Measurements from ENCODE around the gene TMIGD2.
"Not testable (repeated sequence)": the region's sequence is repeated elsewhere in the genome, so short reads cannot be mapped to it uniquely, and the experiment has no call there.

Gene TMIGD2

GRCh38 chr19:4302243-4302640, at the start of gene TMIGD2:
TSS of gene TMIGD2 (minus strand) at chr19:4302389. CDS start at chr19:4302385, 4 bp downstream.
- DNase-seq = peak; percentile 68

- no peak for DNase-seq
Measured at GRCh38 chr19:4350726-4351125, 48.5 kb upstream of the TMIGD2 start.

GRCh38 chr19:4350111-4350510, 47.9 kb upstream of the TMIGD2 start:
- DNase-seq = no peak

GRCh38 chr19:4349225-4349624, 47.0 kb upstream of the TMIGD2 start:
- DNase-seq = not testable (repeated sequence)

- DNase-seq = no peak
Measured at GRCh38 chr19:4347521-4347920, 45.3 kb upstream of the TMIGD2 start.

GRCh38 chr19:4346020-4346383, 43.8 kb upstream of the TMIGD2 start:
- no peak for DNase-seq

- DNase-seq = peak; percentile 54
Measured at GRCh38 chr19:4345342-4346019, 43.3 kb upstream of the TMIGD2 start.

- DNase-seq = peak; percentile 98
Measured at GRCh38 chr19:4343370-4344307, 41.5 kb upstream of the TMIGD2 start, which contains the start of gene MPND. TSS of gene MPND (plus strand) at chr19:4343562. CDS start at chr19:4343594, 32 bp downstream.

GRCh38 chr19:4342615-4343369, 40.6 kb upstream of the TMIGD2 start:
- DNase-seq = peak; percentile 94

GRCh38 chr19:4342314-4342614, 40.1 kb upstream of the TMIGD2 start:
- no peak for DNase-seq

GRCh38 chr19:4338441-4339355, 36.5 kb upstream of the TMIGD2 start, which contains the start of gene STAP2:
TSS of gene STAP2 (minus strand) at chr19:4338827. CDS start at chr19:4338753, 74 bp downstream.
- DNase-seq = peak; percentile 69

GRCh38 chr19:4337906-4338440, 35.8 kb upstream of the TMIGD2 start:
- DNase-seq = peak; percentile 70

- no peak for DNase-seq
Measured at GRCh38 chr19:4334929-4335570, 32.9 kb upstream of the TMIGD2 start.

GRCh38 chr19:4329858-4330257, 27.7 kb upstream of the TMIGD2 start:
- no peak for DNase-seq

- peak; percentile 82 for DNase-seq
Measured at GRCh38 chr19:4328991-4329681, 26.9 kb upstream of the TMIGD2 start.

GRCh38 chr19:4328243-4328990, 26.2 kb upstream of the TMIGD2 start:
- peak; percentile 98 for DNase-seq

GRCh38 chr19:4327877-4328242, 25.7 kb upstream of the TMIGD2 start:
- no peak for DNase-seq

- peak; percentile 88 for DNase-seq
Measured at GRCh38 chr19:4327252-4327876, 25.2 kb upstream of the TMIGD2 start.

GRCh38 chr19:4326837-4327251, 24.7 kb upstream of the TMIGD2 start:
- no peak for DNase-seq
